H9 (cell line): Measurements from ENCODE around the gene MRGPRD. TPM values are rescaled to one million over a fixed set of nuclear protein-coding genes. Genes with fewer than 3 reads are reported as not detected.

Experiments used
- DNase-seq: peaks from one replicate; pipeline ENCODE4 v3.0.0-alpha.2; 2017
- H2AFZ ChIP-seq: one replicate; pipeline ENCODE4 v1.6.1; 2013; ENCODE audit warnings: mild to moderate bottlenecking, low read length, control low read depth, moderate library complexity
- H2AK5ac ChIP-seq: 2 replicates; pipeline ENCODE4 v1.6.1; 2013; ENCODE audit warnings: low read length, control low read depth, mixed read lengths; ENCODE audit not compliant: insufficient read length
- H2BK120ac ChIP-seq: one replicate; pipeline ENCODE4 v1.6.1; 2013; ENCODE audit warnings: low read depth, mild to moderate bottlenecking, low read length, control low read depth, inconsistent platforms; ENCODE audit not compliant: poor library complexity, severe bottlenecking
- H2BK12ac ChIP-seq: 2 replicates; pipeline ENCODE4 v1.6.1; 2013; ENCODE audit warnings: low read length, control low read depth, mixed read lengths, low read depth; ENCODE audit not compliant: insufficient read length
- H2BK15ac ChIP-seq: 2 replicates; pipeline ENCODE4 v1.6.1; 2013; ENCODE audit warnings: low read depth, low read length, control low read depth
- H2BK20ac ChIP-seq: one replicate; pipeline ENCODE4 v1.6.1; 2013; ENCODE audit warnings: low read depth, mild to moderate bottlenecking, low read length, control low read depth, inconsistent platforms; ENCODE audit not compliant: poor library complexity, severe bottlenecking
- H2BK5ac ChIP-seq: 2 replicates; pipeline ENCODE4 v1.6.1; 2013; ENCODE audit warnings: low read length, control low read depth, mixed read lengths; ENCODE audit not compliant: insufficient read length
- H3K14ac ChIP-seq: 2 replicates; pipeline ENCODE4 v1.6.1; 2013; ENCODE audit warnings: low read length, control low read depth; ENCODE audit not compliant: insufficient read depth
- H3K18ac ChIP-seq: 2 replicates; pipeline ENCODE4 v1.6.1; 2013; ENCODE audit warnings: low read depth, mild to moderate bottlenecking, mixed read lengths, low read length, control low read depth; ENCODE audit not compliant: insufficient read length
- H3K23ac ChIP-seq: 2 replicates; pipeline ENCODE4 v1.6.1; 2013; ENCODE audit warnings: low read length, control low read depth, mixed read lengths, low read depth; ENCODE audit not compliant: insufficient read length
- H3K23me2 ChIP-seq: 2 replicates; pipeline ENCODE4 v1.6.1; 2013; ENCODE audit warnings: low read depth, mild to moderate bottlenecking, mixed read lengths, low read length, control low read depth; ENCODE audit not compliant: insufficient read length, poor library complexity, severe bottlenecking
- H3K27ac ChIP-seq: 2 replicates; pipeline ENCODE4 v1.5.1; 2013; ENCODE audit warnings: low read length, control low read depth, mixed read lengths, low read depth; ENCODE audit not compliant: insufficient read length
- H3K27me3 ChIP-seq: 2 replicates; pipeline ENCODE4 v1.6.1; 2013; ENCODE audit warnings: low read length, control low read depth, inconsistent platforms; ENCODE audit not compliant: insufficient read depth
- H3K4ac ChIP-seq: 2 replicates; pipeline ENCODE4 v1.6.1; 2013; ENCODE audit warnings: low read depth, mild to moderate bottlenecking, control low read depth, inconsistent platforms, low read length, moderate library complexity
- H3K4me1 ChIP-seq: 2 replicates; pipeline ENCODE4 v1.6.1; 2013; ENCODE audit warnings: low read length, control low read depth, inconsistent platforms; ENCODE audit not compliant: insufficient read depth
- H3K4me2 ChIP-seq: 2 replicates; pipeline ENCODE4 v1.6.1; 2013; ENCODE audit warnings: low read length, control low read depth, mixed read lengths; ENCODE audit not compliant: insufficient read length, insufficient read depth
- H3K56ac ChIP-seq: 2 replicates; pipeline ENCODE4 v1.6.1; 2013; ENCODE audit warnings: low read depth, mild to moderate bottlenecking, mixed read lengths, low read length, control low read depth; ENCODE audit not compliant: insufficient read length
- H3K79me1 ChIP-seq: 2 replicates; pipeline ENCODE4 v1.6.1; 2013; ENCODE audit warnings: low read depth, mild to moderate bottlenecking, moderate library complexity, low read length, control low read depth, inconsistent platforms; ENCODE audit not compliant: insufficient read depth, poor library complexity, severe bottlenecking
- H3K79me2 ChIP-seq: 2 replicates; pipeline ENCODE4 v1.6.1; 2013; ENCODE audit warnings: low read length, control low read depth, inconsistent platforms; ENCODE audit not compliant: insufficient read depth
- H3K9ac ChIP-seq: 2 replicates; pipeline ENCODE4 v1.6.1; 2013; ENCODE audit warnings: low read length, control low read depth, mixed read lengths; ENCODE audit not compliant: insufficient read length; ENCODE audit errors: extremely low read depth
- H3K9me3 ChIP-seq: one replicate; pipeline ENCODE4 v1.6.1; 2013; ENCODE audit warnings: low read depth, low read length, inconsistent platforms; ENCODE audit not compliant: control insufficient read depth
- H3T11ph ChIP-seq: one replicate; pipeline ENCODE4 v1.6.1; 2013; ENCODE audit warnings: mild to moderate bottlenecking, low read length, control low read depth, inconsistent platforms
- H4K20me1 ChIP-seq: one replicate; pipeline ENCODE4 v1.6.1; 2013; ENCODE audit not compliant: control insufficient read depth, insufficient read length, insufficient read depth
- H4K5ac ChIP-seq: 2 replicates; pipeline ENCODE4 v1.6.1; 2013; ENCODE audit warnings: low read depth, mild to moderate bottlenecking, mixed read lengths, low read length, control low read depth; ENCODE audit not compliant: insufficient read length
- H4K8ac ChIP-seq: replicated peaks from 2 replicates; pipeline ENCODE4 v1.6.1; 2013; ENCODE audit warnings: low read length, control low read depth, mixed read lengths, low read depth; ENCODE audit not compliant: insufficient read length
- H4K91ac ChIP-seq: 2 replicates; pipeline ENCODE4 v1.6.1; 2013; ENCODE audit warnings: low read depth, mild to moderate bottlenecking, moderate library complexity, mixed read lengths, low read length, control low read depth; ENCODE audit not compliant: insufficient read length
- H3K27ac Mint-ChIP-seq, 3 experiments: 2 replicates in 2 of 3; 3 replicates in 1 of 3; pipeline ENCODE4 v1.8.0; 2020 to 2021; ENCODE audit warnings: mixed read lengths in 3 of 3, mild to moderate bottlenecking in 1 of 3, moderate library complexity in 1 of 3
- H3K27me3 Mint-ChIP-seq: 2 replicates; pipeline ENCODE4 v1.8.0; 2021; ENCODE audit warnings: low read depth, mild to moderate bottlenecking, moderate library complexity, mixed read lengths
- H3K36me3 Mint-ChIP-seq, 3 experiments: 2 replicates in 2 of 3; 3 replicates in 1 of 3; pipeline ENCODE4 v1.8.0; 2020 to 2021; ENCODE audit warnings: low read depth in 3 of 3, mixed read lengths in 3 of 3; ENCODE audit not compliant: insufficient read depth in 1 of 3
- H3K4me1 Mint-ChIP-seq, 2 experiments: 2 replicates each; pipeline ENCODE4 v1.8.0; 2020; ENCODE audit warnings: mixed read lengths in 2 of 2
- H3K4me3 Mint-ChIP-seq, 2 experiments: 2 replicates in 1 of 2; 3 replicates in 1 of 2; pipeline ENCODE4 v1.8.0; 2020 to 2021; ENCODE audit warnings: mild to moderate bottlenecking in 2 of 2, mixed read lengths in 2 of 2, moderate library complexity in 1 of 2
- H3K9me3 Mint-ChIP-seq, 2 experiments: 2 replicates in 1 of 2; 3 replicates in 1 of 2; pipeline ENCODE4 v1.8.0; 2020; ENCODE audit warnings: mild to moderate bottlenecking in 2 of 2, mixed read lengths in 2 of 2, moderate library complexity in 1 of 2
- WGBS: extraction: QIAGEN DNeasy Blood & Tissue Kit; methylation state at CpG from one replicate; pipeline ENCODE4 v1.1.7; 2013; ENCODE audit warnings: missing lambda C conversion rate, low lambda C conversion rate, mixed read lengths; ENCODE audit not compliant: insufficient read length; ENCODE audit errors: extremely low coverage; 5-methylcytosine and 5-hydroxymethylcytosine counted together
- total RNA-seq: library from RNA; stranded (reverse); gene quantifications from 2 replicates; pipeline ENCODE4 v1.2.1, GENCODE V29; 2021
- TF ChIP-seq, protein P1 (sequence below): fragments of 200-600 bp; sonication (generic); conservative IDR thresholded peaks from 3 replicates; pipeline ENCODE4 v1.8.0; 2021; ENCODE audit warnings: antibody characterized with exemption, mild to moderate bottlenecking

Gene MRGPRD
- total RNA-seq, 1 experiment from 2014 or later: not detected

GRCh38 chr11:68976095-68976494 lies 4.7 kb downstream of the MRGPRD start:
- H3K27me3 ChIP-seq: no peaks in the 10 kb centered on the region
- Mint-ChIP-seq H3K4me3 (no peak overlapping the region), H3K27ac (no peak overlapping the region), H3K27me3 (peaks cover 11% of the 10 kb centered on the region), H3K36me3 (peaks cover 0 to 10% (median 0%) of the 10 kb centered on the region in 3 experiments; a peak in 3 of 7 replicates), H3K9me3 (peaks cover 5 to 10% of the 10 kb centered on the region in 2 experiments; a peak in 4 of 5 replicates), H3K4me1 (peaks cover 7 to 16% of the 10 kb centered on the region in 2 experiments)
- H4K8ac ChIP-seq: no peak overlapping the region
- no peak overlapping the region for H3K56ac ChIP-seq
- no peaks in the 10 kb centered on the region for H3K4me1 ChIP-seq
- no peak overlapping the region for H2BK12ac ChIP-seq
- no peak overlapping the region for H3K14ac ChIP-seq
- no peak overlapping the region for H2BK5ac ChIP-seq
- no peak overlapping the region for H2AK5ac ChIP-seq
- H3K4me2 ChIP-seq: no peak overlapping the region
- no peak overlapping the region for H3K23ac ChIP-seq
- no peak overlapping the region for H2AFZ ChIP-seq
- H2BK15ac ChIP-seq: no peak overlapping the region
- no peak overlapping the region for H3T11ph ChIP-seq
- no peak overlapping the region for H3K18ac ChIP-seq
- H3K23me2 ChIP-seq: no peaks in the 10 kb centered on the region
- H3K9ac ChIP-seq: no peak overlapping the region
- no peaks in the 10 kb centered on the region for H4K20me1 ChIP-seq
- H3K79me2 ChIP-seq: no peaks in the 10 kb centered on the region
- H3K4ac ChIP-seq: no peak overlapping the region
- no peak overlapping the region for H4K5ac ChIP-seq
- no CpG with 5 or more reads among the region's 4 CpGs for WGBS
- H3K27ac ChIP-seq: no peak overlapping the region
- H4K91ac ChIP-seq: no peak overlapping the region
- DNase-seq: no peak
- no peaks in the 10 kb centered on the region for H3K79me1 ChIP-seq
- no peak overlapping the region for H2BK20ac ChIP-seq
- H2BK120ac ChIP-seq: no peak overlapping the region
- no peaks in the 10 kb centered on the region for H3K9me3 ChIP-seq
- TF ChIP-seq, protein P1, sequence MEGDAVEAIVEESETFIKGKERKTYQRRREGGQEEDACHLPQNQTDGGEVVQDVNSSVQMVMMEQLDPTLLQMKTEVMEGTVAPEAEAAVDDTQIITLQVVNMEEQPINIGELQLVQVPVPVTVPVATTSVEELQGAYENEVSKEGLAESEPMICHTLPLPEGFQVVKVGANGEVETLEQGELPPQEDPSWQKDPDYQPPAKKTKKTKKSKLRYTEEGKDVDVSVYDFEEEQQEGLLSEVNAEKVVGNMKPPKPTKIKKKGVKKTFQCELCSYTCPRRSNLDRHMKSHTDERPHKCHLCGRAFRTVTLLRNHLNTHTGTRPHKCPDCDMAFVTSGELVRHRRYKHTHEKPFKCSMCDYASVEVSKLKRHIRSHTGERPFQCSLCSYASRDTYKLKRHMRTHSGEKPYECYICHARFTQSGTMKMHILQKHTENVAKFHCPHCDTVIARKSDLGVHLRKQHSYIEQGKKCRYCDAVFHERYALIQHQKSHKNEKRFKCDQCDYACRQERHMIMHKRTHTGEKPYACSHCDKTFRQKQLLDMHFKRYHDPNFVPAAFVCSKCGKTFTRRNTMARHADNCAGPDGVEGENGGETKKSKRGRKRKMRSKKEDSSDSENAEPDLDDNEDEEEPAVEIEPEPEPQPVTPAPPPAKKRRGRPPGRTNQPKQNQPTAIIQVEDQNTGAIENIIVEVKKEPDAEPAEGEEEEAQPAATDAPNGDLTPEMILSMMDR: no peak
